RWPE2 (cell line): ENCODE data around the gene MYL3.

ENCODE experiments used
- ATAC-seq: fragments of 200-7000 bp; cut with Tn5 transposase; 3 replicates; pipeline ENCODE4 v1.9.1; 2021; ENCODE audit warnings: low read depth
- DNase-seq: peaks from one replicate; pipeline ENCODE4 v3.0.0-alpha.2; 2020; ENCODE audit warnings: low spot score
- H3K27ac ChIP-seq: fragments of 450-650 bp; 2 replicates; pipeline ENCODE4 v1.5.1; 2017; ENCODE audit warnings: mild to moderate bottlenecking; ENCODE audit not compliant: poor library complexity, severe bottlenecking
- H3K27me3 ChIP-seq: fragments of 250-450 bp; sonication (Bioruptor Pico); 2 replicates; pipeline ENCODE4 v1.5.1; 2021; ENCODE audit warnings: mild to moderate bottlenecking, moderate library complexity; ENCODE audit not compliant: insufficient read depth, poor library complexity, severe bottlenecking
- H3K36me3 ChIP-seq: fragments of 250-450 bp; sonication (Bioruptor Pico); 2 replicates; pipeline ENCODE4 v1.5.1; 2020; ENCODE audit warnings: low read depth, mild to moderate bottlenecking, moderate library complexity
- H3K4me1 ChIP-seq: fragments of 250-450 bp; sonication (Bioruptor Pico); 2 replicates; pipeline ENCODE4 v1.5.1; 2021; ENCODE audit warnings: mild to moderate bottlenecking, moderate library complexity; ENCODE audit not compliant: insufficient read depth, poor library complexity, severe bottlenecking
- H3K4me3 ChIP-seq: fragments of 250-450 bp; sonication (Bioruptor Pico); 2 replicates; pipeline ENCODE4 v1.5.1; 2021; ENCODE audit warnings: mild to moderate bottlenecking, moderate library complexity; ENCODE audit not compliant: severe bottlenecking
- H3K9me3 ChIP-seq: fragments of 250-450 bp; sonication (Bioruptor Pico); 2 replicates; pipeline ENCODE4 v1.5.1; 2021; ENCODE audit warnings: mild to moderate bottlenecking, moderate library complexity; ENCODE audit not compliant: severe bottlenecking
- TF ChIP-seq, protein P1 (sequence below): fragments of 450-650 bp; IDR thresholded peaks from one replicate; pipeline ENCODE4 v1.5.1; 2017; ENCODE audit warnings: mild to moderate bottlenecking, moderate library complexity; ENCODE audit not compliant: poor library complexity, severe bottlenecking

Gene MYL3

DNA sequence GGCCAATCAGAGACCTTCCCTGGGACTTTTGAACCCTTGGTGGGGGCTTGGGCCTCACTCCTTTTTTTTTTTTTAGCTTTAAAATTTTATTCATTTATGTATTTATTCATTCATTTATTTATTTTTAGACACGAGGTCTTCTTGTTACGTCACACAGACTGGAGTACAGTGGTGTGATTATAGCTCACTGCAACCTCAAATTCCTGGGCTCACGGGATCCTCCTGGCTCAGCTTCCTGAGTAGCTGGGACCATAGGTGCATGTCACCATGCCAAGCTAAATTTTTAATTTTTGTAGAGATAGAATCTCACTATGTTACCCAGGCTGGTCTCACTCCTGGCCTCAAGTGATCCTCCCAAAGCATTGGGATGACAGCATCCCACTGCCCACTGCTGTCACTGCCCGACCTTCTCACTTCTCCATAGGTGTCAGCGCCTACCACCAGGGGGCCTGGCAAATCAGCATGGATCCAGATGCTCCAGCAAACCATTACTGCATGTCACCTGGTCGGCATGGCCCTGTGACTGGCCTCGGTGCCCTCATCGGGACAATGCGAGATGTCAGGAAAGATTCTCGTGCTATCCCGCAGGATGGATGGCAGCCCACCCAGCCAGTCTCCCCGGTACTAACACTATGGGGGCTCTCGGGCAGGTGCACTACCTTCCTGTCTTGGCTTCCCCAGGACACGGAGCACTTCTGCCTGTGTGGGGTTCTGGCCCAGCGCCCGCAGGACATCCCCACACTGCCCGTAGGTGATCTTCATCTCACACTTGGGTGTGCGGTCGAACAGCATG lies 3.0 kb downstream of the MYL3 start:
- H3K9me3 ChIP-seq: no peaks in the 10 kb centered on the region
- H3K36me3 ChIP-seq: no peaks in the 10 kb centered on the region
- H3K4me3 ChIP-seq: no peak overlapping the region
- no peaks in the 10 kb centered on the region for H3K27me3 ChIP-seq
- peak; percentile 35; the same call in 2 of the 3 replicates for ATAC-seq
- no peaks in the 10 kb centered on the region for H3K4me1 ChIP-seq
- TF ChIP-seq, protein P1, sequence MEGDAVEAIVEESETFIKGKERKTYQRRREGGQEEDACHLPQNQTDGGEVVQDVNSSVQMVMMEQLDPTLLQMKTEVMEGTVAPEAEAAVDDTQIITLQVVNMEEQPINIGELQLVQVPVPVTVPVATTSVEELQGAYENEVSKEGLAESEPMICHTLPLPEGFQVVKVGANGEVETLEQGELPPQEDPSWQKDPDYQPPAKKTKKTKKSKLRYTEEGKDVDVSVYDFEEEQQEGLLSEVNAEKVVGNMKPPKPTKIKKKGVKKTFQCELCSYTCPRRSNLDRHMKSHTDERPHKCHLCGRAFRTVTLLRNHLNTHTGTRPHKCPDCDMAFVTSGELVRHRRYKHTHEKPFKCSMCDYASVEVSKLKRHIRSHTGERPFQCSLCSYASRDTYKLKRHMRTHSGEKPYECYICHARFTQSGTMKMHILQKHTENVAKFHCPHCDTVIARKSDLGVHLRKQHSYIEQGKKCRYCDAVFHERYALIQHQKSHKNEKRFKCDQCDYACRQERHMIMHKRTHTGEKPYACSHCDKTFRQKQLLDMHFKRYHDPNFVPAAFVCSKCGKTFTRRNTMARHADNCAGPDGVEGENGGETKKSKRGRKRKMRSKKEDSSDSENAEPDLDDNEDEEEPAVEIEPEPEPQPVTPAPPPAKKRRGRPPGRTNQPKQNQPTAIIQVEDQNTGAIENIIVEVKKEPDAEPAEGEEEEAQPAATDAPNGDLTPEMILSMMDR: peak; percentile 38
- no peak overlapping the region for H3K27ac ChIP-seq
- peak; percentile 58 for DNase-seq

DNA sequence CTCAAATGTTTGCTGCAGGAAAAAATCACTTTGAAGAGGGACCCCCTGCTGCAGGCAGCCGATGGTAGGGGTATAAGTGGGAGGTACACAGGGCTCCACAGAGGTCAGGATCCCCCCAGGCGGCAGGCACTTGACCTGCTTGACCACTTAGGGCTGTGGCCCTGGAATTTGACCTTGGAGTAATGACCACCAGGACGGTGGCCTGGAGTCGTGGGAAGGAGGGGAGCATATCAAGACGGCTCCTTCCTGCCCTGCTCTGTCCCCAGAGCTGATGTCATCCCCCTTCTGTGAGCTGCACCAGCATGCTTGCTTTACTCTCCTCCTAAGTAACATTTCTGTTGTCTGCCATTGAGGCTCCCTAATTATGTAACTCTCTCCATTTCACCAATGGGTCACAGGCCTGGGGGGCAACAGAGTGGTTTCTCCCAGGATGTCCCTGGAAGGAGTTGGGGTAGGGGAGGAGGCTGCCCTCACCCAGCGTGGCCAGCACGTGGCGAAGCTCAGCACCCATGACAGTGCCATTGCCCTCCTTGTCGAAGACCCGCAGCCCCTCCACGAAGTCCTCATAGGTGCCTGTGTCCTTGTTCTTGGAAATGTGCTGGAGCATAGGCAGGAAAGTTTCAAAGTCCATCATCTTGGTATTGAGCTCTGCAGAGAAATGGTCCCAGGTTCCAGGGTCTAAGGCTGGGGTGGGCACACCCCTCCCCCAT lies 4.1 kb downstream of the MYL3 start:
- TF ChIP-seq, protein P1: no peak
- ATAC-seq (no peak), DNase-seq (peak; percentile 30)
- no peak overlapping the region for H3K4me3 ChIP-seq
- no peaks in the 10 kb centered on the region for H3K9me3 ChIP-seq
- H3K36me3 ChIP-seq: no peaks in the 10 kb centered on the region
- no peaks in the 10 kb centered on the region for H3K27me3 ChIP-seq
- no peaks in the 10 kb centered on the region for H3K4me1 ChIP-seq
- H3K27ac ChIP-seq: no peak overlapping the region

DNA sequence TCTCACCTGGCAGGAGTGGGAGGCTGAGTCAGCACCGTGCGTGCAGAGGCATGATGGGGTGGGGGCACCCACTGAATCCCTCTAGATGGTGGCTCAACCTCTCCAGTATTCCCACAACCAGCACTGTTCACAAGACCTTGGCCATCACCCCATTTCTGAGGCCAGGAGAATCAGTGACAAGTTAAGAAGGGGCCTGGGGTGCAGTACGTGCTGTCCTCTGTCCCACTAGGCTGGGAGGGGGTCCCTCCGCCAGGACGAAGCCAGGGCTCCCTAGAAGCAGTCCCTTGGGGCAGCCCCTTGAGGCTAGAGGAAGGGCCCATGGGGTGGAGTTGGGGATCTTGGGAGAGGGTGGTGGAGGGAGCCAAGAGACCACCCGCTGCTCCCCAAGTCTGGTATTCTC lies 4.8 kb downstream of the MYL3 start:
- H3K4me1 ChIP-seq: no peaks in the 10 kb centered on the region
- no peaks in the 10 kb centered on the region for H3K9me3 ChIP-seq
- ATAC-seq (no peak), DNase-seq (peak; percentile 40)
- H3K27ac ChIP-seq: no peak overlapping the region
- no peak overlapping the region for H3K4me3 ChIP-seq
- no peaks in the 10 kb centered on the region for H3K36me3 ChIP-seq
- TF ChIP-seq, protein P1: no peak
- no peaks in the 10 kb centered on the region for H3K27me3 ChIP-seq

DNA sequence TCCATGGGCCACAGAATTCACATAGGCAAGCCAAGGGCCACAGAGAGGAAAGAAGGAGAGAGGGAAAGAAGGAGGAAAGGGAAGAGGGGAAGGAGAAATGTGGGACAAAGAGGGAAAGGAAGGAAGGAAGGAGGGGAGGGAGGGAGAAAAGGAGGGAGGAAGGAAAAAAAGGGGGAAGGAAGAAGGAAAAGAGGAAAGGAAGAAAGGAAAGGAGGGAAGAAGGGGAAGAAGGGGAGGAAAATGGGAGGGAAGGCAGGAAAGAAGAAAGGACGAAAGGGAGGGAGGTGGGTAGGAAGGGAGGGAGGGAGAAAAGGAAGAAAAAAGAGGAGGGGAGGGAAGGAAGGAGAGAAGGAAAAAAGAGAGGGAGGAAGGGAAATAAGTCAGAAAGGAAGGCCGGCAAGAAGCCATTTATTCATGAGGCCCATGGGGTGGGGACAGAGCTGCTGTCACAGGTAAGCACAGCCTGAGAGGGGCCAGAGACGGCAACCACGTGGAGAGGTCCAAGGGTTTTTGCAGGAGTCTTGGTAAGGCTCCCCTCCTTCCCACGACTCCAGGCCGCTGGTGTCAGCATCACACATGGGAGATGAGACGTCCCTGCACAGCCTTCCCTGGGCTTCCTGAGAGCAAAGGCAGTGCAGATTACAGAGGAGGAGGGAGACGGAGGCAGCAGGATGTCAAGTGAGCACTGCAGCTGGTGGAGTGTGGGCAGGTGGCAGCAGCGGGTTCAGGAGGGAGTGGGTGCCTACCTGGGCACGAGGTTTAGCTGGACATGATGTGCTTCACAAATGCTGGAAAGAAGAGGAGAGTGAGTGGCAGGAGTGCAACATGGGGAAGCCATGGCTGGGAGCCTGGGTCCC lies 5.5 kb downstream of the MYL3 start:
- H3K4me3 ChIP-seq: no peak overlapping the region
- no peaks in the 10 kb centered on the region for H3K36me3 ChIP-seq
- H3K27me3 ChIP-seq: no peaks in the 10 kb centered on the region
- DNase-seq: peak; percentile 32
- H3K27ac ChIP-seq: no peak overlapping the region
- H3K9me3 ChIP-seq: no peaks in the 10 kb centered on the region
- ATAC-seq: no peak
- no peaks in the 10 kb centered on the region for H3K4me1 ChIP-seq
- TF ChIP-seq, protein P1: no peak
